Measurements from ENCODE around the gene AMPH. TPM values are rescaled to one million over a fixed set of nuclear protein-coding genes. Genes with fewer than 3 reads are reported as not detected.

Gene AMPH
- total and polyA plus RNA-seq, 2 donors (not counting 1 experiment from before 2014, with no cell fraction given) = 2.4 to 3.6 TPM

DNA sequence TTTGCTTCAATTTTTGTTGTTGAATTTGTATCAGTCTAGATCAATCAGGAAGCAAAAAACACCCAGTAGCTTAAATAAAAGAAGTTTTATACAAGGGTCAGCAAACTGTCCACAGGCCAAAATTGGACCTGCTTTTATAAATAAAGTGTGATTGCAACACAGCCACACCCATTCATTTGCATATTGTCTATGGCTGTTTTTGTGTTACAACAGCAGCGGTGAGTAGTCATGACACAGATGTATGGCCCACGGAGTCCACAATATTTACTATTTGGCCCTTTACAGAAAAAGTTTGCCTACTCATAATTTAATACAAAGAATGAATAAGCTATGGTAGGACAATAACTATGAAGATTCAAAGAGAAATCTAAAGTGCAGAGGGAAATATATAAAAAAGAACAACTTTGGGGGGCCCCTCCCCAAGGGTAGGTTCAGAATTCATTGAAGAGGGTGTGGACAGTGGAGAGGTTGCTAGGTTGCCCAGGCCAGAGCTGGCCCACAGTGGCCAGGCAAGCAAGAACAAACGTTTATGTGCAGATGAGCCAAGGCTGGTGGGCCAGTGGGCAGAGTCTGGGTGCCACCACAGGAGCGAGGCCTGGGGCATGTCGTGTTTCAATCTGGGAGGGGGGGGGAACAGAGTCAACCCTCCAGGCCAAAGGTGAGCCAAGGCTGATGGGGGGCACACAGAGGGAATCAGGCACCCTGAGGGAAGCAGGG is 47.0 kb upstream of the AMPH start:
- no peaks in the 10 kb centered on the region for H3K27me3 ChIP-seq (ENCODE audit: control insufficient read depth, insufficient read depth, low read length)
- no peak overlapping the region for H3K4me3 ChIP-seq (replicated peaks in 1 of 4; ENCODE audit: control extremely low read depth in 1 of 4, insufficient read depth in 1 of 4, low read depth in 3 of 4, low read length in 4 of 4)
- H2AFZ ChIP-seq (ENCODE audit: low read length) = no peak overlapping the region
- H3K9ac ChIP-seq (ENCODE audit: insufficient read depth, low read length) = no peak overlapping the region
- no peaks in the 10 kb centered on the region for H3K9me3 ChIP-seq (ENCODE audit: control insufficient read depth, insufficient read depth, low read depth, low read length)
- H3K4me1 ChIP-seq (ENCODE audit: control insufficient read depth, extremely low read depth, insufficient read depth, low read length) = no peaks in the 10 kb centered on the region
- H3K36me3 ChIP-seq (ENCODE audit: control insufficient read depth, insufficient read depth, low read length) = no peaks in the 10 kb centered on the region
- H3K27ac ChIP-seq (ENCODE audit: insufficient read depth, low read length) = no peak overlapping the region
- TF ChIP-seq EZH2 (IDR thresholded peaks at IDR 0.05; ENCODE audit: low read length, missing control alignments) = no peak
- TF ChIP-seq, protein P1, sequence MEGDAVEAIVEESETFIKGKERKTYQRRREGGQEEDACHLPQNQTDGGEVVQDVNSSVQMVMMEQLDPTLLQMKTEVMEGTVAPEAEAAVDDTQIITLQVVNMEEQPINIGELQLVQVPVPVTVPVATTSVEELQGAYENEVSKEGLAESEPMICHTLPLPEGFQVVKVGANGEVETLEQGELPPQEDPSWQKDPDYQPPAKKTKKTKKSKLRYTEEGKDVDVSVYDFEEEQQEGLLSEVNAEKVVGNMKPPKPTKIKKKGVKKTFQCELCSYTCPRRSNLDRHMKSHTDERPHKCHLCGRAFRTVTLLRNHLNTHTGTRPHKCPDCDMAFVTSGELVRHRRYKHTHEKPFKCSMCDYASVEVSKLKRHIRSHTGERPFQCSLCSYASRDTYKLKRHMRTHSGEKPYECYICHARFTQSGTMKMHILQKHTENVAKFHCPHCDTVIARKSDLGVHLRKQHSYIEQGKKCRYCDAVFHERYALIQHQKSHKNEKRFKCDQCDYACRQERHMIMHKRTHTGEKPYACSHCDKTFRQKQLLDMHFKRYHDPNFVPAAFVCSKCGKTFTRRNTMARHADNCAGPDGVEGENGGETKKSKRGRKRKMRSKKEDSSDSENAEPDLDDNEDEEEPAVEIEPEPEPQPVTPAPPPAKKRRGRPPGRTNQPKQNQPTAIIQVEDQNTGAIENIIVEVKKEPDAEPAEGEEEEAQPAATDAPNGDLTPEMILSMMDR (conservative IDR thresholded peaks at IDR 0.05 in 1 of 2, IDR thresholded peaks at IDR 0.05 in 1 of 2; ENCODE audit: low read depth in 1 of 2, low read length in 2 of 2) = no peak
- no peaks in the 10 kb centered on the region for H4K20me1 ChIP-seq (ENCODE audit: control insufficient read depth, extremely low read depth, insufficient read depth, low read length)
- H3K4me2 ChIP-seq (ENCODE audit: extremely low read depth, insufficient read depth, low read length) = no peak overlapping the region
- H3K79me2 ChIP-seq (ENCODE audit: control insufficient read depth, insufficient read depth, low read length) = no peaks in the 10 kb centered on the region
- DNase-seq (ENCODE audit: low read depth in 2 of 2) = no peak

- DNase-seq (ENCODE audit: low read depth in 2 of 2) = no peak
- H2AFZ ChIP-seq (ENCODE audit: low read length) = no peak overlapping the region
- H3K9ac ChIP-seq (ENCODE audit: insufficient read depth, low read length) = no peak overlapping the region
These were observed 44.4 kb upstream of the AMPH start for GRCh38 chr7:38675494-38676106.

GRCh38 chr7:38674513-38674912 is 43.3 kb upstream of the AMPH start:
- no peak overlapping the region for H3K27ac ChIP-seq (ENCODE audit: insufficient read depth, low read length)

More at GRCh38 chr7:38675494-38676106, 44.4 kb upstream of the AMPH start:
- no peaks in the 10 kb centered on the region for H3K27me3 ChIP-seq (ENCODE audit: control insufficient read depth, insufficient read depth, low read length)
- TF ChIP-seq EZH2 (IDR thresholded peaks at IDR 0.05; ENCODE audit: low read length, missing control alignments) = no peak
- TF ChIP-seq, protein P1 (conservative IDR thresholded peaks at IDR 0.05 in 1 of 2, IDR thresholded peaks at IDR 0.05 in 1 of 2; ENCODE audit: low read depth in 1 of 2, low read length in 2 of 2) = no peak
- H3K9me3 ChIP-seq (ENCODE audit: control insufficient read depth, insufficient read depth, low read depth, low read length) = no peaks in the 10 kb centered on the region
- H4K20me1 ChIP-seq (ENCODE audit: control insufficient read depth, extremely low read depth, insufficient read depth, low read length) = no peaks in the 10 kb centered on the region
- no peak overlapping the region for H3K4me3 ChIP-seq (replicated peaks in 1 of 4; ENCODE audit: control extremely low read depth in 1 of 4, insufficient read depth in 1 of 4, low read depth in 3 of 4, low read length in 4 of 4)
- H3K79me2 ChIP-seq (ENCODE audit: control insufficient read depth, insufficient read depth, low read length) = no peaks in the 10 kb centered on the region
- no peaks in the 10 kb centered on the region for H3K4me1 ChIP-seq (ENCODE audit: control insufficient read depth, extremely low read depth, insufficient read depth, low read length)
- no peak overlapping the region for H3K27ac ChIP-seq (ENCODE audit: insufficient read depth, low read length)
- H3K36me3 ChIP-seq (ENCODE audit: control insufficient read depth, insufficient read depth, low read length) = no peaks in the 10 kb centered on the region
- H3K4me2 ChIP-seq (ENCODE audit: extremely low read depth, insufficient read depth, low read length) = no peak overlapping the region

More at GRCh38 chr7:38674513-38674912, 43.3 kb upstream of the AMPH start:
- no peak overlapping the region for H3K4me3 ChIP-seq (replicated peaks in 1 of 4; ENCODE audit: control extremely low read depth in 1 of 4, insufficient read depth in 1 of 4, low read depth in 3 of 4, low read length in 4 of 4)
- no peak overlapping the region for H2AFZ ChIP-seq (ENCODE audit: low read length)
- H3K27me3 ChIP-seq (ENCODE audit: control insufficient read depth, insufficient read depth, low read length) = no peaks in the 10 kb centered on the region
- no peak for DNase-seq (ENCODE audit: low read depth in 2 of 2)
- H3K9ac ChIP-seq (ENCODE audit: insufficient read depth, low read length) = no peak overlapping the region
- no peaks in the 10 kb centered on the region for H3K36me3 ChIP-seq (ENCODE audit: control insufficient read depth, insufficient read depth, low read length)
- TF ChIP-seq, protein P1 (conservative IDR thresholded peaks at IDR 0.05 in 1 of 2, IDR thresholded peaks at IDR 0.05 in 1 of 2; ENCODE audit: low read depth in 1 of 2, low read length in 2 of 2) = no peak
- TF ChIP-seq EZH2 (IDR thresholded peaks at IDR 0.05; ENCODE audit: low read length, missing control alignments) = no peak
- H3K79me2 ChIP-seq (ENCODE audit: control insufficient read depth, insufficient read depth, low read length) = no peaks in the 10 kb centered on the region
- no peaks in the 10 kb centered on the region for H3K9me3 ChIP-seq (ENCODE audit: control insufficient read depth, insufficient read depth, low read depth, low read length)
- no peak overlapping the region for H3K4me2 ChIP-seq (ENCODE audit: extremely low read depth, insufficient read depth, low read length)
- no peaks in the 10 kb centered on the region for H3K4me1 ChIP-seq (ENCODE audit: control insufficient read depth, extremely low read depth, insufficient read depth, low read length)
- no peaks in the 10 kb centered on the region for H4K20me1 ChIP-seq (ENCODE audit: control insufficient read depth, extremely low read depth, insufficient read depth, low read length)
